Bronchial epithelial cell (primary cell): ENCODE measurements around the gene SLC9A9. TPM values are rescaled to one million over a fixed set of nuclear protein-coding genes. Genes with fewer than 3 reads are reported as not detected.

ENCODE experiments used
- DNase-seq: peaks from one replicate; pipeline ENCODE4 v3.0.0-alpha.2; 2010; ENCODE audit warnings: low read depth
- FAIRE-seq: peaks from 2 replicates; lab custom pipeline; 2011; peaks lifted over from hg19 to GRCh38; lab: Jason Lieb, UNC
- H3K27me3 ChIP-seq: 2 replicates; pipeline ENCODE4 v1.5.1; 2011; ENCODE audit warnings: low read length; ENCODE audit not compliant: control insufficient read depth, insufficient read depth
- H3K36me3 ChIP-seq: 2 replicates; pipeline ENCODE4 v1.5.1; 2011; ENCODE audit warnings: low read length; ENCODE audit not compliant: control insufficient read depth, insufficient read depth
- H3K4me3 ChIP-seq: 2 replicates; pipeline ENCODE4 v1.5.1; 2011; ENCODE audit warnings: mild to moderate bottlenecking, low read depth, low read length, control low read depth
- CTCF ChIP-seq: IDR thresholded peaks from 2 replicates; pipeline ENCODE4 v1.5.1; 2011; ENCODE audit warnings: mild to moderate bottlenecking, moderate library complexity, low read length, control low read depth, inconsistent platforms; ENCODE audit not compliant: insufficient read depth, severe bottlenecking
- total RNA-seq: library from RNA; depleted of rRNA; stranded (reverse); fragments of >200 nt; gene quantifications from 2 replicates; pipeline ENCODE4 v1.2.1, GENCODE V29; 2014

The SLC9A9 gene
- total RNA-seq, 1 donor from 2014 or later = 1.3 TPM

- FAIRE-seq = no peak
- Histone ChIP-seq H3K27me3 (no peaks in the 10 kb centered on the region), H3K4me3 (no peak overlapping the region), H3K36me3 (no peaks in the 10 kb centered on the region)
- no peak for TF ChIP-seq CTCF
- peak; percentile 65 for DNase-seq
These were observed 18.2 kb downstream of the SLC9A9 start for GRCh38 chr3:143830063-143830462.

DNA sequence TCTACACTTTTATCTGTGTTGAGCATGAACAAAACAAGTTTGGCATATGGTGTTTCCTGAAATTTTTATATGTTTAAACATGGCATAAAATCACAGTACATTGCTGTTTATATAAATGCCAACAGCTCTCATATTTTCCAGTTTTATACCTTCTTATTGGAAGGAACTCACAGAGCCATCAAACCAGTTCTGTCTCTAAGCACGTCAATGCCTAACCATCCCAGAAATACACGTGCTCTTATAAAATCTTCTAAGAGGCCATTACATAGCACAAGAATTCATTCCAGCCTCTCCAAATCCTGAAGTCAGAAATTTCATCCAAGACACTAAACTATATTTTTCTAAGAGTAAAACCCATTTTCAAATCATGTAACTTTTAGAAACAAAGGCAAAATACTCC lies 20.8 kb downstream of the SLC9A9 start:
- no peaks in the 10 kb centered on the region for H3K36me3 ChIP-seq
- no peaks in the 10 kb centered on the region for H3K27me3 ChIP-seq
- DNase-seq = no peak
- TF ChIP-seq CTCF = no peak
- FAIRE-seq = no peak
- H3K4me3 ChIP-seq = no peak overlapping the region

DNA sequence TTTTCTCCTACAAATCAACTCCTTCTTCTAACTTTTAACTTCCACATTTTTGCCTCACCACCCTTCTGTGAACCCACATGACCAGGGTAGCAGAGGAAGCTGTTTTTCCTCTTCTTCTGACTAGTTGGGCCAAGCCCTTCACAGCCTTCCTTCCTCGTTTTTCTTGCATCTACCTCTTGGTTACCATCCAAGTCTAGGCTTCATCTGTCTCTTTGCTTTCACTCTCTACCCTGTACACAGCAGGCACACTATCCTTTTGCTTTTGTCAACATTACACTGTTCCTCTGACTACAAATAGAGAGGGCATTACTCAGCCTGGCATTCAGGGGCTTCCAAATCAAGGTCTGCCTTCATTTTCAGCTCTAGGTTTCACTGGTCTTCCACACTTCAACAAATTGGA lies 22.0 kb downstream of the SLC9A9 start:
- DNase-seq (no peak), FAIRE-seq (no peak)
- Histone ChIP-seq H3K4me3 (no peak overlapping the region), H3K27me3 (no peaks in the 10 kb centered on the region), H3K36me3 (no peaks in the 10 kb centered on the region)
- no peak for TF ChIP-seq CTCF

DNA sequence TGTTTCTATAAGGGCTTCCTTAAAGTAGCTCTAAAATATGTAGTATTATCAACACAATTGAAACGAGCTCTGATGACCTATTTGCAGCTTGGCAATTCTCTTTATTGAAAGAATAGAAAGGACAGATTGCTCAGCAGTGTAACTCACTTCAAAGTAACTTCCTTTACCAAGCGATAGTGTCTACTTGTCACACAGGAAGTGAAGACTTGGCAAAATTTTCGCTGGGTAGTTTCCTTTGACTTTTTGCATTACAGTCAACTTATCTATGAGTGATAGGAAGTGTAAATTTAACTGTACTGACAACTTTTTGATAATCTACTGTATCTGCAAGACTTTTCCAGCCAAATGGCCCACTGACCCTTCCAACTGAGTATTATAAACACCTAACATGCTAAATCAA lies 22.8 kb downstream of the SLC9A9 start:
- TF ChIP-seq CTCF = no peak
- Histone ChIP-seq H3K36me3 (no peaks in the 10 kb centered on the region), H3K4me3 (no peak overlapping the region), H3K27me3 (no peaks in the 10 kb centered on the region)
- FAIRE-seq (no peak), DNase-seq (no peak)

DNA sequence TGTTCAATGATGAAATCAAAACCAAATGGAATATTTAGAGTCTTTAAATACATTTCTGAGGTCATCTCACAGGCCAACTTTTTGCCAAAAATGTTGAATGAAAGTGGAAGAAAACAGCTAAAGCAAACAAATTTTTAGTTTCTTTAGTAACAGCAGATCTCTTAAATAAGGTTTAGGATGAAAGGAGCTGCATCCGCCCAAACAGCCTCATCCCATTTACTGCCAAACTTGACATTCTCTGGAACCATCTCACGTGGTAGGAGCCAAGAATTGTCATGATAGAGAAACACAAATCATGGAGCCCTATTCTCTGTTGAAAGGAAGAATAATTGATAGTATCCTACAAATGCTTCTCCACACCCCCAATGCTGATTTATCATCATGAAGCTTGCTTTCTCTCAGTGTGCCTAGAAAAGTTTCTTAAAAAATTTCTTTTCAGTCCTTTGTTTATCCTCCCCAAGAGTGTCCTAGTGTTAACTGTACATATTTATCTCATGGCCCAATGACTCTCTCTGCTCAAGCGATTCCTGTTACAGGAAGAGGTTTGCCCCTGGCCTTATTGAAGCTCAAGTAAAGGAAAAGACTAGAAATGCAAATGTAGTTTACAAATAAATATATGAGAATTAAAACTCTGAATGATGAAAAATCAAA lies 23.4 kb downstream of the SLC9A9 start:
- TF ChIP-seq CTCF = no peak
- no peak overlapping the region for H3K4me3 ChIP-seq
- FAIRE-seq = no peak

DNA sequence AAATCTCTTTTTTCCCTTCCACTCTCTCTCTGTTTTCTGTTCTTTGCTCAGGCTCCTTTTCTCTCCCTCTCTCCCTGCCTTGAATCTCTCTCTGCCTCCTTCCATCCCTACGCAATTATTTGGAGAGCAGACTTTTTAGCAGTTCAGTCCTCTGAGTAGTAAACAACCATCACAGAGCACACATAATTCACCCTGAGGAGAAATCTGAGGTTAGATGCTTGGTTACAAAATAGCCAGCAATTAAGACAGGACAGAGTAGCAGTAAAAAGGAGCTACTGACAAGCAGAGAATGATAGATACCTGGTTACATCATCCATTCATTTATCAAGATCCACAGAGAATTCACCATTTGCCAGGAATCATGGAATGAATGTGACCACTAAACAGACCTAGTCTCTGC lies 25.5 kb downstream of the SLC9A9 start:
- Histone ChIP-seq H3K4me3 (no peak overlapping the region), H3K36me3 (no peaks in the 10 kb centered on the region), H3K27me3 (no peaks in the 10 kb centered on the region)
- TF ChIP-seq CTCF = no peak
- DNase-seq (no peak), FAIRE-seq (no peak)

More for the DNA sequence above, 23.4 kb downstream of the SLC9A9 start:
- no peaks in the 10 kb centered on the region for H3K36me3 ChIP-seq
- no peaks in the 10 kb centered on the region for H3K27me3 ChIP-seq
- no peak for DNase-seq
